ENCODE data around the gene ZNF18.

DNA sequence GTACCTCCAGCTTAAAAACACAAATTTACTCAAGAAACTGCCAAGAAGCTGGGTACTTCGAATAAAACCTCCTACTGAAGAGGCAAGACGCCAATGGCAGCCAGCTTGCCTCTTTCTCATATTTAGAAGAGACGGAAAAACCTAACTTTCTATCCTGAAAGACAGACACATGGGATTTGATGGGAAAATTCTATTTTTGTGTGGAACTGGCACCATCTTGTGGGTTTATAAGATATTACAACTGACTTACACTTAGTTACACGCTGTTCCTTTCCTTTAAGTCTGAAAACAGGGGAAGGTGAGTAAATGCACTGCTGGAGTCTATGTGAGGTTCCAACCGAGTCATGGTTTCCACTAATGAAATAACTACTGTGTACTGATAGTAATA, 10.3 kb downstream of the ZNF18 start:
- TF ChIP-seq, protein P1, sequence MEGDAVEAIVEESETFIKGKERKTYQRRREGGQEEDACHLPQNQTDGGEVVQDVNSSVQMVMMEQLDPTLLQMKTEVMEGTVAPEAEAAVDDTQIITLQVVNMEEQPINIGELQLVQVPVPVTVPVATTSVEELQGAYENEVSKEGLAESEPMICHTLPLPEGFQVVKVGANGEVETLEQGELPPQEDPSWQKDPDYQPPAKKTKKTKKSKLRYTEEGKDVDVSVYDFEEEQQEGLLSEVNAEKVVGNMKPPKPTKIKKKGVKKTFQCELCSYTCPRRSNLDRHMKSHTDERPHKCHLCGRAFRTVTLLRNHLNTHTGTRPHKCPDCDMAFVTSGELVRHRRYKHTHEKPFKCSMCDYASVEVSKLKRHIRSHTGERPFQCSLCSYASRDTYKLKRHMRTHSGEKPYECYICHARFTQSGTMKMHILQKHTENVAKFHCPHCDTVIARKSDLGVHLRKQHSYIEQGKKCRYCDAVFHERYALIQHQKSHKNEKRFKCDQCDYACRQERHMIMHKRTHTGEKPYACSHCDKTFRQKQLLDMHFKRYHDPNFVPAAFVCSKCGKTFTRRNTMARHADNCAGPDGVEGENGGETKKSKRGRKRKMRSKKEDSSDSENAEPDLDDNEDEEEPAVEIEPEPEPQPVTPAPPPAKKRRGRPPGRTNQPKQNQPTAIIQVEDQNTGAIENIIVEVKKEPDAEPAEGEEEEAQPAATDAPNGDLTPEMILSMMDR (IDR thresholded peaks at IDR 0.05; ENCODE audit: low read depth, low read length) = peak; percentile 42
- TF ChIP-seq EZH2phosphoT487 (IDR thresholded peaks at IDR 0.05; ENCODE audit: low read depth) = no peak

All from OCI-LY3 (cell line).